HepG2 (cell line): ENCODE results near the gene SLC51B. TPM values are rescaled to one million over a fixed set of nuclear protein-coding genes. Genes with fewer than 3 reads are reported as not detected.

Experiments
- BRD4 ChIP-seq: sonication (generic); formaldehyde crosslinking; IDR thresholded peaks from 2 replicates; pipeline ENCODE4 v1.4.0; 2020; ENCODE audit warnings: missing genetic modification reagents
- CBX1 ChIP-seq: IDR thresholded peaks from one replicate; pipeline ENCODE4 v1.6.1; 2016; ENCODE audit warnings: antibody characterized with exemption, low read depth
- ESRRA ChIP-seq: sonication (generic); formaldehyde crosslinking; IDR thresholded peaks from 2 replicates; pipeline ENCODE4 v1.5.1; 2020; ENCODE audit warnings: mild to moderate bottlenecking, low read depth, missing genetic modification reagents
- GTF3A ChIP-seq: sonication (generic); formaldehyde crosslinking; conservative IDR thresholded peaks from 2 replicates; pipeline ENCODE4 v1.4.0; 2020; ENCODE audit warnings: mild to moderate bottlenecking, missing genetic modification reagents
- HOXA5 ChIP-seq: sonication (generic); formaldehyde crosslinking; IDR thresholded peaks from 2 replicates; pipeline ENCODE4 v1.4.0; 2020; ENCODE audit warnings: missing genetic modification reagents
- KLF13 ChIP-seq: sonication (generic); formaldehyde crosslinking; IDR thresholded peaks from 2 replicates; pipeline ENCODE4 v1.4.0; 2020; ENCODE audit warnings: mild to moderate bottlenecking, missing genetic modification reagents
- NR1H2 ChIP-seq: sonication (generic); formaldehyde crosslinking; IDR thresholded peaks from 2 replicates; pipeline ENCODE4 v1.8.1; 2022; ENCODE audit warnings: low read depth, missing genetic modification reagents, borderline replicate concordance
- NR2F6 ChIP-seq, 2 experiments: IDR thresholded peaks; 2 replicates each; pipeline ENCODE4 v1.6.1; 2016; ENCODE audit warnings: antibody characterized with exemption in 1 of 2, mild to moderate bottlenecking in 1 of 2
- PHB2 ChIP-seq: fragments of 450-650 bp; IDR thresholded peaks from 2 replicates; pipeline ENCODE4 v1.6.1; 2018; ENCODE audit not compliant: partially characterized antibody
- RBM39 ChIP-seq: fragments of 200-400 bp; formaldehyde crosslinking; IDR thresholded peaks from one replicate; pipeline ENCODE4 v1.6.1; 2018; ENCODE audit warnings: antibody characterized with exemption, mild to moderate bottlenecking, low read depth, low read length; ENCODE audit not compliant: poor library complexity, severe bottlenecking
- STAG1 ChIP-seq: sonication (generic); formaldehyde crosslinking; IDR thresholded peaks from 2 replicates; pipeline ENCODE4 v1.4.0; 2020; ENCODE audit warnings: missing genetic modification reagents
- ZFP36 ChIP-seq: fragments of 150-350 bp; IDR thresholded peaks from 2 replicates; pipeline ENCODE4 v1.6.1; 2018; ENCODE audit warnings: borderline replicate concordance, low read length, low read depth; ENCODE audit not compliant: partially characterized antibody
- ZFP36L2 ChIP-seq: sonication (generic); formaldehyde crosslinking; IDR thresholded peaks from 2 replicates; pipeline ENCODE4 v1.4.0; 2020; ENCODE audit warnings: missing genetic modification reagents
- ZKSCAN8 ChIP-seq: IDR thresholded peaks from 2 replicates; pipeline ENCODE4 v1.6.1; 2016; ENCODE audit warnings: borderline replicate concordance, missing genetic modification reagents, missing compliant biosample characterization
- ZMYM4 ChIP-seq: sonication (generic); formaldehyde crosslinking; IDR thresholded peaks from 2 replicates; pipeline ENCODE4 v1.8.1; 2023; ENCODE audit warnings: mild to moderate bottlenecking, missing genetic modification reagents
- ZNF124 ChIP-seq: sonication (generic); formaldehyde crosslinking; IDR thresholded peaks from 2 replicates; pipeline ENCODE4 v1.4.0; 2020; ENCODE audit warnings: missing genetic modification reagents
- ZNF746 ChIP-seq: sonication (generic); formaldehyde crosslinking; IDR thresholded peaks from 2 replicates; pipeline ENCODE4 v1.8.0; 2022; ENCODE audit warnings: mild to moderate bottlenecking, missing genetic modification reagents
- polyA plus RNA-seq, 8 experiments: library from polyadenylated mRNA; depleted of rRNA in 3 of 8; stranded (reverse) in 7 of 8; unstranded in 1 of 8; fragments of >200 nt; fragmentation: Illumina TruSeq in 4 of 8; extraction: Trizol in 4 of 8; gene quantifications; 2 replicates each; pipeline versions ENCODE4 v1.2.1 to v1.2.3, GENCODE V29; 2011 to 2016; ENCODE audit warnings: low read depth in 4 of 8, missing spikeins in 1 of 8, mixed read lengths in 1 of 8; ENCODE audit not compliant: insufficient read depth in 1 of 8
- total RNA-seq, 5 experiments: library from RNA; depleted of rRNA; stranded (reverse); fragments of >200 nt; fragmentation: Illumina TruSeq; extraction: Trizol; gene quantifications; 2 replicates each; pipeline ENCODE4 v1.2.3, GENCODE V29; 2016; ENCODE audit warnings: low read depth in 1 of 5
- TF ChIP-seq, protein P1 (sequence below): sonication (generic); formaldehyde crosslinking; IDR thresholded peaks from 2 replicates; pipeline ENCODE4 v1.4.0; 2020; ENCODE audit warnings: missing genetic modification reagents, borderline replicate concordance
- TF ChIP-seq, protein P2 (sequence below): IDR thresholded peaks from 2 replicates; pipeline ENCODE4 v1.4.0; 2020; ENCODE audit warnings: mild to moderate bottlenecking, missing genetic modification reagents
- TF ChIP-seq, protein P3 (sequence below), 2 experiments: fragments of 450-650 bp in 1 of 2; sonication (generic) in 1 of 2; formaldehyde crosslinking; IDR thresholded peaks; 2 replicates each; pipeline versions ENCODE4 v1.5.0 to v1.8.0; 2020 to 2022; ENCODE audit warnings: mild to moderate bottlenecking in 1 of 2, missing genetic modification reagents in 1 of 2
- TF ChIP-seq, protein P4 (sequence below): sonication (generic); formaldehyde crosslinking; IDR thresholded peaks from 2 replicates; pipeline ENCODE4 v1.8.0; 2022; ENCODE audit warnings: mild to moderate bottlenecking, missing genetic modification reagents, borderline replicate concordance

Gene SLC51B
- total and polyA plus RNA-seq, 2 of the 13 experiments (the other 11 are each of a cell fraction or from before 2014, with no cell fraction given): 14.9 to 17.1 TPM

DNA sequence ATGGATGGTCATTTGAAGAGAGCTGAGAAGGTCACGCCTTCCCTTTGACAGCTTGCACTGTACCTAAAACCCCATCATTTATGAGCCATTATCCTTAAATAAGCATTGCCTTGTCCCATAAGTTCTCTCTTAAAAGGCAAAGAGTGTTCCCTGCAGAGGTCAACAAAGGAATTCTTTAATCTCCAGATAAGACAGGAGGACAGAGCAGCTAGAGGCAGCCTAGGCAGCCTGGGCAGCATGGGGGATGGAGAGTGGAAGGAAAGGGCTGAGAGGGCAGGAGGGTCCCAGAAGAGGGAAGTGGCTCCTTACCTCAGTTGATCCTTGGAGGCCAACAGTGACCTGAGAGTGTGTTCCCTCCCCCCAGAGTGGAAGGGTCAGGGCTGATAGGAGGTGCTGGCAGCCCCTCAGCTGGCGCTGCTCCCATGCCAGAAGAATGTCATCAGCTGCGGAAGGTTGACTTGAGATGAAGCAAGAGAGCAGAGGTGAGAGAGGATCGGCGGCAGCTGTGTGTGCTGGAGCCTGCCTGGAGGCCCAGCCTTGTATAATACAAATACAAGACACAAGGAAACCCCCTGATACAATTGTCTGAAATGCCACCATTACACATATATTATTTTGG, 44.1 kb downstream of the SLC51B start (continued):
- TF ChIP-seq, protein P1, sequence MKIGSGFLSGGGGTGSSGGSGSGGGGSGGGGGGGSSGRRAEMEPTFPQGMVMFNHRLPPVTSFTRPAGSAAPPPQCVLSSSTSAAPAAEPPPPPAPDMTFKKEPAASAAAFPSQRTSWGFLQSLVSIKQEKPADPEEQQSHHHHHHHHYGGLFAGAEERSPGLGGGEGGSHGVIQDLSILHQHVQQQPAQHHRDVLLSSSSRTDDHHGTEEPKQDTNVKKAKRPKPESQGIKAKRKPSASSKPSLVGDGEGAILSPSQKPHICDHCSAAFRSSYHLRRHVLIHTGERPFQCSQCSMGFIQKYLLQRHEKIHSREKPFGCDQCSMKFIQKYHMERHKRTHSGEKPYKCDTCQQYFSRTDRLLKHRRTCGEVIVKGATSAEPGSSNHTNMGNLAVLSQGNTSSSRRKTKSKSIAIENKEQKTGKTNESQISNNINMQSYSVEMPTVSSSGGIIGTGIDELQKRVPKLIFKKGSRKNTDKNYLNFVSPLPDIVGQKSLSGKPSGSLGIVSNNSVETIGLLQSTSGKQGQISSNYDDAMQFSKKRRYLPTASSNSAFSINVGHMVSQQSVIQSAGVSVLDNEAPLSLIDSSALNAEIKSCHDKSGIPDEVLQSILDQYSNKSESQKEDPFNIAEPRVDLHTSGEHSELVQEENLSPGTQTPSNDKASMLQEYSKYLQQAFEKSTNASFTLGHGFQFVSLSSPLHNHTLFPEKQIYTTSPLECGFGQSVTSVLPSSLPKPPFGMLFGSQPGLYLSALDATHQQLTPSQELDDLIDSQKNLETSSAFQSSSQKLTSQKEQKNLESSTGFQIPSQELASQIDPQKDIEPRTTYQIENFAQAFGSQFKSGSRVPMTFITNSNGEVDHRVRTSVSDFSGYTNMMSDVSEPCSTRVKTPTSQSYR (CRISPR knock-in tag): peak; percentile 39
- TF ChIP-seq ZFP36 (no peak), NR2F6 (IDR thresholded peaks at IDR 0.05) (peak; percentile 61; the same call in 1 of the 2 replicates), NR2F6 (CRISPR knock-in tag; IDR thresholded peaks at IDR 0.05) (peak; percentile 42; the same call in 1 of the 2 replicates), ZNF746 (no peak), ZNF124 (CRISPR knock-in tag) (no peak), HOXA5 (CRISPR knock-in tag) (no peak), NR1H2 (CRISPR knock-in tag) (no peak), STAG1 (CRISPR knock-in tag) (no peak), ZKSCAN8 (CRISPR knock-in tag) (no peak), KLF13 (CRISPR knock-in tag) (no peak), CBX1 (no peak), ZMYM4 (no peak), ESRRA (CRISPR knock-in tag) (no peak), ZFP36L2 (CRISPR knock-in tag) (no peak), GTF3A (CRISPR knock-in tag) (no peak), RBM39 (no peak), BRD4 (CRISPR knock-in tag) (no peak), PHB2 (no peak)
- TF ChIP-seq, protein P2, sequence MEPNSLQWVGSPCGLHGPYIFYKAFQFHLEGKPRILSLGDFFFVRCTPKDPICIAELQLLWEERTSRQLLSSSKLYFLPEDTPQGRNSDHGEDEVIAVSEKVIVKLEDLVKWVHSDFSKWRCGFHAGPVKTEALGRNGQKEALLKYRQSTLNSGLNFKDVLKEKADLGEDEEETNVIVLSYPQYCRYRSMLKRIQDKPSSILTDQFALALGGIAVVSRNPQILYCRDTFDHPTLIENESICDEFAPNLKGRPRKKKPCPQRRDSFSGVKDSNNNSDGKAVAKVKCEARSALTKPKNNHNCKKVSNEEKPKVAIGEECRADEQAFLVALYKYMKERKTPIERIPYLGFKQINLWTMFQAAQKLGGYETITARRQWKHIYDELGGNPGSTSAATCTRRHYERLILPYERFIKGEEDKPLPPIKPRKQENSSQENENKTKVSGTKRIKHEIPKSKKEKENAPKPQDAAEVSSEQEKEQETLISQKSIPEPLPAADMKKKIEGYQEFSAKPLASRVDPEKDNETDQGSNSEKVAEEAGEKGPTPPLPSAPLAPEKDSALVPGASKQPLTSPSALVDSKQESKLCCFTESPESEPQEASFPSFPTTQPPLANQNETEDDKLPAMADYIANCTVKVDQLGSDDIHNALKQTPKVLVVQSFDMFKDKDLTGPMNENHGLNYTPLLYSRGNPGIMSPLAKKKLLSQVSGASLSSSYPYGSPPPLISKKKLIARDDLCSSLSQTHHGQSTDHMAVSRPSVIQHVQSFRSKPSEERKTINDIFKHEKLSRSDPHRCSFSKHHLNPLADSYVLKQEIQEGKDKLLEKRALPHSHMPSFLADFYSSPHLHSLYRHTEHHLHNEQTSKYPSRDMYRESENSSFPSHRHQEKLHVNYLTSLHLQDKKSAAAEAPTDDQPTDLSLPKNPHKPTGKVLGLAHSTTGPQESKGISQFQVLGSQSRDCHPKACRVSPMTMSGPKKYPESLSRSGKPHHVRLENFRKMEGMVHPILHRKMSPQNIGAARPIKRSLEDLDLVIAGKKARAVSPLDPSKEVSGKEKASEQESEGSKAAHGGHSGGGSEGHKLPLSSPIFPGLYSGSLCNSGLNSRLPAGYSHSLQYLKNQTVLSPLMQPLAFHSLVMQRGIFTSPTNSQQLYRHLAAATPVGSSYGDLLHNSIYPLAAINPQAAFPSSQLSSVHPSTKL (CRISPR knock-in tag): 0 out of 2 replicates have a peak, but pooled peaks have one; percentile 11
- TF ChIP-seq, protein P3, sequence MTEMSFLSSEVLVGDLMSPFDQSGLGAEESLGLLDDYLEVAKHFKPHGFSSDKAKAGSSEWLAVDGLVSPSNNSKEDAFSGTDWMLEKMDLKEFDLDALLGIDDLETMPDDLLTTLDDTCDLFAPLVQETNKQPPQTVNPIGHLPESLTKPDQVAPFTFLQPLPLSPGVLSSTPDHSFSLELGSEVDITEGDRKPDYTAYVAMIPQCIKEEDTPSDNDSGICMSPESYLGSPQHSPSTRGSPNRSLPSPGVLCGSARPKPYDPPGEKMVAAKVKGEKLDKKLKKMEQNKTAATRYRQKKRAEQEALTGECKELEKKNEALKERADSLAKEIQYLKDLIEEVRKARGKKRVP (CRISPR knock-in tag; IDR thresholded peaks at IDR 0.05): peak in 1 of 2 experiments; percentile 54; a peak in 1 of 4 replicates
- TF ChIP-seq, protein P4, sequence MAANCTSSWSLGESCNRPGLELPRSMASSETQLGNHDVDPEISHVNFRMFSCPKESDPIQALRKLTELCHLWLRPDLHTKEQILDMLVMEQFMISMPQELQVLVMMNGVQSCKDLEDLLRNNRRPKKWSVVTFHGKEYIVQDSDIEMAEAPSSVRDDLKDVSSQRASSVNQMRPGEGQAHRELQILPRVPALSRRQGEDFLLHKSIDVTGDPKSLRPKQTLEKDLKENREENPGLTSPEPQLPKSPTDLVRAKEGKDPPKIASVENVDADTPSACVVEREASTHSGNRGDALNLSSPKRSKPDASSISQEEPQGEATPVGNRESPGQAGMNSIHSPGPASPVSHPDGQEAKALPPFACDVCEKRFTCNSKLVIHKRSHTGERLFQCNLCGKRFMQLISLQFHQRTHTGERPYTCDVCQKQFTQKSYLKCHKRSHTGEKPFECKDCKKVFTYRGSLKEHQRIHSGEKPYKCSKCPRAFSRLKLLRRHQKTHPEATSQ (CRISPR knock-in tag): no peak
